GM10248 (cell line): ENCODE measurements around the gene HTR3B.
"Not testable (repeated sequence)": the region's sequence is repeated elsewhere in the genome, so short reads cannot be mapped to it uniquely, and the experiment has no call there.

Experiments used
- CTCF ChIA-PET: fragments of 300-600 bp; sonication (Branson Sonifier 250); formaldehyde crosslinking; extraction: SDS; loops from one replicate; lab custom pipeline; 2021; ENCODE audit warnings: antibody characterized with exemption; lab: Yijun Ruan, JAX
- POLR2A ChIA-PET: fragments of 350-650 bp; sonication (Branson Sonifier 250); formaldehyde crosslinking; extraction: SDS; loops from one replicate; lab custom pipeline; 2020; ENCODE audit warnings: antibody characterized with exemption; lab: Yijun Ruan, JAX
- DNase-seq: peaks from one replicate; pipeline ENCODE4 v3.0.0; 2012; ENCODE audit errors: extremely low spot score
- TF ChIP-seq, protein P1 (sequence below): IDR thresholded peaks from 2 replicates; pipeline ENCODE4 v1.5.1; 2012; ENCODE audit warnings: mild to moderate bottlenecking, low read depth; ENCODE audit errors: extremely low read depth, missing control alignments, control extremely low read depth

Gene HTR3B

DNA sequence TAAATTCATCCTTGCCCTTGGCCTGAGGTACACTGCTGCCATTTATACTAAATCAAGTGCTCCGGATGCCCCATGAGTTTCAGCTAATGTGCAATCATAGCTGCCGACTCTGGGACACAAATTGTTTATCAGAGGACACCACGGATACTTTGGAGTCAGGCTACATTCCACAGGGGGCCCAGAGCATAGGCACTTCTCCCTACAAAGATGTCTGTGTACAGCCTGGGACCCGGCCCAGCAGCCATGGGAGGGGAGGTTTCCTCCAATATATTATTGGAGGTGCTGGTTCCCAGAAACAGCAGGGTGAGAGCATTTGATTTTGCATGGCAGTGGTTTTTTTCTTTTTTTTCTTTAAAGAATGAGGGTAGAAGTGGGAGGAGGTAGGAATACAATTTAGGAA lies 31.3 kb downstream of the HTR3B start:
- POLR2A ChIA-PET = no interaction called here

DNA sequence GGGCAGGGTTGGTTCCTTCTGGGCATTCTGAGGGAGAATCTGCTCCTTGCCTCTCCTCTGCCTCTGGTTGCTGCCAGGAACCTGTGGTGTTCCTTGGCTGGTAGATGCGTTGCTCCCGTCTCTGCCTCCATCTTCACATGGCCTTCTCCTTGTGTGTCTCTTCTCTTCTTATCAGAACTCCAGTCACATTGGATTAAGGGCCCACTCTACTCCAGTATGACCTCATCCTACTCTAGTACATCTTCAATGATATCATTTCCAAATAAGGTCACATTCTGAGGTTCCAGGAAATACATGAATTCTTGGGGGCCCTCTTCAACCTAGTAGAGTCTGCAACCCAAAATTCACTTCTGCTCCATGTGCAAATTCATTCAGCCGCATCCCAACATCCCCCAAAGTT lies 33.3 kb downstream of the HTR3B start:
- ChIA-PET CTCF (no interaction called here), POLR2A (no interaction called here)
- DNase-seq = no peak
- TF ChIP-seq, protein P1, sequence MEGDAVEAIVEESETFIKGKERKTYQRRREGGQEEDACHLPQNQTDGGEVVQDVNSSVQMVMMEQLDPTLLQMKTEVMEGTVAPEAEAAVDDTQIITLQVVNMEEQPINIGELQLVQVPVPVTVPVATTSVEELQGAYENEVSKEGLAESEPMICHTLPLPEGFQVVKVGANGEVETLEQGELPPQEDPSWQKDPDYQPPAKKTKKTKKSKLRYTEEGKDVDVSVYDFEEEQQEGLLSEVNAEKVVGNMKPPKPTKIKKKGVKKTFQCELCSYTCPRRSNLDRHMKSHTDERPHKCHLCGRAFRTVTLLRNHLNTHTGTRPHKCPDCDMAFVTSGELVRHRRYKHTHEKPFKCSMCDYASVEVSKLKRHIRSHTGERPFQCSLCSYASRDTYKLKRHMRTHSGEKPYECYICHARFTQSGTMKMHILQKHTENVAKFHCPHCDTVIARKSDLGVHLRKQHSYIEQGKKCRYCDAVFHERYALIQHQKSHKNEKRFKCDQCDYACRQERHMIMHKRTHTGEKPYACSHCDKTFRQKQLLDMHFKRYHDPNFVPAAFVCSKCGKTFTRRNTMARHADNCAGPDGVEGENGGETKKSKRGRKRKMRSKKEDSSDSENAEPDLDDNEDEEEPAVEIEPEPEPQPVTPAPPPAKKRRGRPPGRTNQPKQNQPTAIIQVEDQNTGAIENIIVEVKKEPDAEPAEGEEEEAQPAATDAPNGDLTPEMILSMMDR = no peak

More for the DNA sequence above, 31.3 kb downstream of the HTR3B start:
- CTCF ChIA-PET = no interaction called here
- no peak for DNase-seq
- TF ChIP-seq, protein P1 = no peak

DNA sequence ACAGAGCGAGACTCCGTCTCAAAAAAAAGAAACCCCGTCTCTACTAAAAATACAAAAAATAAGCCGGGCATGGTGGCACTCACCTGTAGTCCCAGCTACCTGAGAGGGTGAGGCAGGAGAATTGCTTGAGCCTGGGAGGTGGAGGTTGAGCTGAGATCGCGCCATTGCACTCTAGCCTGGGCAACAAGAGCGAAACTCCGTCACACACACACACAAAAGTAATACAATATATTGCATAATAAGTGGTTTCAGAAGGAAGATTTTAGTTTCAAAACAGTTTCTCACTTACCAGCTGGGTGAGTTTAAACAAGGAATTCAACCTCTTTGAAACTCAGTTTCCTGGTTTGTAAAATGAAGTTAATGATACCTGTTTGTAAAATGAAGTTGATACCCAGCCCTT lies 37.7 kb downstream of the HTR3B start:
- POLR2A ChIA-PET = no interaction called here
- TF ChIP-seq, protein P1 = no peak
- DNase-seq = no peak
- CTCF ChIA-PET = interaction anchor here (0.9 to 1.6 kb wide), 2 partner anchors 11 to 37 kb away, joined by 3 read pairs; no protein-coding TSS in a partner anchor

DNA sequence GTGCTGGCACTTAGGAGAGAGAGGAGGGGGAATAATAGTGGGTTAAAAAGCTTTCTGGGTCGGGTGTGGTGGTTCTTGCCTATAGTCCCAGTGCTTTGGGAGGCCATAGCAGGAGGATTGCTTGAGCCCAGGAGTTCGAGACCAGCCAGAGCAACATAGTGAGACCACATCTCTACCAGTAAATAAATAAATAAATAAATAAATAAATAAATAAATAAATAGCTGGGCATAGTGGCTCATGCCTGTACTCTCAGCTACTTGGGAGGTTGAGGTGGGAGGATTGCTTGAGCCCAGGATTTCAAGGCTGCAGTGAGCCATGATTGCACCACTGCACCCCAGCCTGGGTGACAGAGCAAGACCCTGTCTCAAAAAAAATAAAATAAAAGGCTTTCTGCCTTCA lies 41.6 kb downstream of the HTR3B start:
- CTCF ChIA-PET, POLR2A ChIA-PET, DNase-seq: not testable (repeated sequence)

DNA sequence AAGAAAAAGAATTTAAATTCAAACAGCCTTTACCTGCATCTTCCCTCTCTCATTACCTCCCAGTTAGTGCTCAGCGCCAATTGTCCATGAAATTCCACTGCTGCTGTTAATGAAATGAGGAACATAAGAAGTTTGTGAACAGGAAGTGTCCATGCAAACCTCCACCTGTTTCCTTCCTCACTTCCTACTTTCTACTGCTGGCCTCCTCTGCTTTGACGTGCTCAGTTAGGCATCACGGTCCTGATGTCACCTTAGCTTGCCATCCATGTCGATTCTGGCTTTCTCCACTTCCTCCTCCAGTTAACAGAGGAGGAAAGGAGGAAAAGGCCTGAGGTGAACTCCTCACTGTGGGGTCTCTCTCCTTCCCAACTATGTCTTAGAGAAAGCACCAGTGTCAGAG lies 43.4 kb downstream of the HTR3B start:
- DNase-seq = no peak
- TF ChIP-seq, protein P1 = no peak
- CTCF ChIA-PET = no interaction called here
- POLR2A ChIA-PET = no interaction called here

DNA sequence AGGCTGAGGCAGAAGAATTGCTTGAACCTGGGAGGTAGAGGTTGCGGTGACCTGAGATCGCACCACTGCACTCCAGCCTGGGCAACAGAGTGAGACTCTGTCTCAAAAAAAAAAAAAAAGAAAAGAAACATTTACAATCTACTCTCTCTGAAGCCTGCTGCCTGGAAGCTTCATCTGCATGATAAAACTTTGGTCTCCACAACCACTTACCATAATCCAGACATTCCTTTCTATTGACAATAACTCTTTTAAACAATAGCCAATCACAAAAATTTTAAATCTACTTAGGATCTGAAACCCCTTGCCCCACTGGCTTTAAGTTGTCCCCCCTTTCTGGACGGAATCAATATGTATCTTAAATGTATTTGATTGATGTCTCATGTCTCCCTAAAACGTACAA lies 45.3 kb downstream of the HTR3B start:
- ChIA-PET CTCF (no interaction called here), POLR2A (no interaction called here)
- TF ChIP-seq, protein P1 = no peak
- no peak for DNase-seq

DNA sequence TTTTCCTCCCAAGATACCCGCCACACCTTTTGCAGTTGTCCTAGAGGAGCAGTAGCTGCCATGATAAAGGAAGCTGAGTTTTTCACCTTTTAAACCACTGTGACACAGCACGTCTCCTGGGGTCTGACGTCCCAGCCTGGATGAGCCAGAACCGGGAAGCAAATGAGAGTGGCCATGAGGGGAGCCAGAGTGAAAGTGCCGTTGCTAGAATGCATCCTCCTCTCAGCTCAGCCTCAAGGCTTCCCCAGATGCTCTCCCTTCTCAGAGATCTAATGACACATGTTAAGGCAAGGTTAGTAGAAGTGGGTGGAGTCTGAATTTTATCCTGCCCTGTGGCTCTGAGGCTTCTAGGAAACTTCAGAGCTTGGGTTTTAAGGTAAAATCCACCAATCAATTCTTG lies 46.9 kb downstream of the HTR3B start:
- no peak for DNase-seq
- ChIA-PET CTCF (no interaction called here), POLR2A (no interaction called here)
- TF ChIP-seq, protein P1 = no peak
